HEK293T (cell line): ENCODE data around the gene ZFR2.
"Not testable (repeated sequence)": the region's sequence is repeated elsewhere in the genome, so short reads cannot be mapped to it uniquely, and the experiment has no call there.

ENCODE experiments used
- CTCF ChIA-PET: fragments of 350-600 bp; formaldehyde crosslinking; extraction: SDS; loops from one replicate; lab custom pipeline; 2021; ENCODE audit warnings: antibody characterized with exemption, inconsistent platforms; lab: Yijun Ruan, JAX
- POLR2A ChIA-PET: fragments of 350-600 bp; formaldehyde crosslinking; extraction: SDS; loops from one replicate; lab custom pipeline; 2020; ENCODE audit warnings: antibody characterized with exemption, inconsistent platforms; lab: Yijun Ruan, JAX
- DNase-seq: peaks from one replicate; pipeline ENCODE4 v3.0.0; 2012; ENCODE audit warnings: mixed read lengths; ENCODE audit errors: extremely low spot score
- ARNT ChIP-seq: fragments of 450-650 bp; IDR thresholded peaks from 2 replicates; pipeline ENCODE4 v1.6.1; 2017; ENCODE audit warnings: mild to moderate bottlenecking
- BHLHE40 ChIP-seq: fragments of 450-650 bp; IDR thresholded peaks from 2 replicates; pipeline ENCODE4 v1.6.1; 2016; ENCODE audit warnings: mild to moderate bottlenecking, moderate library complexity, borderline replicate concordance
- CTBP1 ChIP-seq: fragments of 450-650 bp; IDR thresholded peaks from 2 replicates; pipeline ENCODE4 v1.6.1; 2016; ENCODE audit warnings: borderline replicate concordance
- ELF4 ChIP-seq: fragments of 450-650 bp; IDR thresholded peaks from 2 replicates; pipeline ENCODE4 v1.6.1; 2017; ENCODE audit warnings: antibody characterized with exemption
- FOXA1 ChIP-seq: fragments of 450-650 bp; IDR thresholded peaks from 2 replicates; pipeline ENCODE4 v1.6.1; 2016; ENCODE audit warnings: mild to moderate bottlenecking
- FOXK2 ChIP-seq: fragments of 450-650 bp; IDR thresholded peaks from 2 replicates; pipeline ENCODE4 v1.6.1; 2016; ENCODE audit warnings: mild to moderate bottlenecking
- FOXM1 ChIP-seq: fragments of 450-650 bp; IDR thresholded peaks from 2 replicates; pipeline ENCODE4 v1.6.1; 2017; ENCODE audit warnings: mild to moderate bottlenecking, borderline replicate concordance
- HDGF ChIP-seq: fragments of 450-650 bp; IDR thresholded peaks from 2 replicates; pipeline ENCODE4 v1.6.1; 2017; ENCODE audit warnings: antibody characterized with exemption, borderline replicate concordance
- L3MBTL2 ChIP-seq: fragments of 450-650 bp; conservative IDR thresholded peaks from 2 replicates; pipeline ENCODE4 v1.6.1; 2016; ENCODE audit warnings: mild to moderate bottlenecking
- LEF1 ChIP-seq: fragments of 450-650 bp; IDR thresholded peaks from 2 replicates; pipeline ENCODE4 v1.6.1; 2017; ENCODE audit warnings: mild to moderate bottlenecking, borderline replicate concordance
- NFRKB ChIP-seq: fragments of 450-650 bp; IDR thresholded peaks from 2 replicates; pipeline ENCODE4 v1.6.1; 2016; ENCODE audit warnings: mild to moderate bottlenecking, moderate library complexity
- PKNOX1 ChIP-seq: fragments of 450-650 bp; IDR thresholded peaks from 2 replicates; pipeline ENCODE4 v1.6.1; 2016
- SP1 ChIP-seq: fragments of 450-650 bp; IDR thresholded peaks from 2 replicates; pipeline ENCODE4 v1.6.1; 2017
- SUZ12 ChIP-seq: fragments of 450-650 bp; IDR thresholded peaks from 2 replicates; pipeline ENCODE4 v1.6.1; 2016; ENCODE audit warnings: mild to moderate bottlenecking
- TARDBP ChIP-seq: fragments of 450-650 bp; IDR thresholded peaks from 2 replicates; pipeline ENCODE4 v1.6.1; 2016
- ZNF384 ChIP-seq: fragments of 450-650 bp; IDR thresholded peaks from 2 replicates; pipeline ENCODE4 v1.6.1; 2016

The ZFR2 gene

GRCh38 chr19:3771000-3771905 is 97.6 kb downstream of the ZFR2 start:
- CTCF ChIA-PET = interaction anchor here (0.7 kb wide), 1 partner anchor 9 kb away, joined by 4 read pairs; the partner anchor contains the start of gene MRPL54
- TF ChIP-seq FOXA1 = no peak
- TF ChIP-seq FOXM1 = no peak
- TF ChIP-seq HDGF = no peak
- TF ChIP-seq LEF1 = no peak
- no peak for TF ChIP-seq BHLHE40
- TF ChIP-seq SUZ12 = no peak
- TF ChIP-seq L3MBTL2 = no peak
- POLR2A ChIA-PET = interaction anchor here (1.3 to 1.6 kb wide), 2 partner anchors 9 to 12 kb away, joined by 3 to 27 read pairs; partner anchors contain the start of gene MRPL54
- DNase-seq = no peak

GRCh38 chr19:3770136-3770999 is 98.5 kb downstream of the ZFR2 start:
- ChIA-PET CTCF (no interaction called here), POLR2A (interaction anchor here (1.3 to 1.6 kb wide), 2 partner anchors 8 to 13 kb away, joined by 3 to 27 read pairs; partner anchors contain the start of gene MRPL54)
- TF ChIP-seq CTBP1 (no peak), FOXM1 (no peak)
- no peak for DNase-seq

- CTCF ChIA-PET = interaction anchor here (0.6 kb wide), 1 partner anchor 58 kb away, joined by 4 read pairs; no protein-coding TSS in a partner anchor
- POLR2A ChIA-PET = no interaction called here
- TF ChIP-seq TARDBP (no peak), L3MBTL2 (no peak), LEF1 (no peak)
- no peak for DNase-seq
Measured at GRCh38 chr19:3769494-3769893, 99.3 kb downstream of the ZFR2 start.

- no peak for TF ChIP-seq ZNF384
- no peak for TF ChIP-seq LEF1
- TF ChIP-seq HDGF = no peak
- no peak for TF ChIP-seq FOXK2
- CTCF ChIA-PET = no interaction called here
- no peak for DNase-seq
- POLR2A ChIA-PET = no interaction called here
Measured at GRCh38 chr19:3768748-3769099, 100.1 kb downstream of the ZFR2 start.

GRCh38 chr19:3768015-3768747 is 100.7 kb downstream of the ZFR2 start:
- CTCF ChIA-PET = no interaction called here
- TF ChIP-seq ELF4 = no peak
- TF ChIP-seq L3MBTL2 = no peak
- no peak for TF ChIP-seq FOXK2
- no peak for TF ChIP-seq CTBP1
- POLR2A ChIA-PET = no interaction called here
- DNase-seq = no peak

- CTCF ChIA-PET = no interaction called here
Measured at GRCh38 chr19:3767050-3767449, 101.8 kb downstream of the ZFR2 start.

GRCh38 chr19:3766520-3766919 is 102.3 kb downstream of the ZFR2 start:
- no peak for TF ChIP-seq L3MBTL2
- TF ChIP-seq ARNT = no peak
- no peak for TF ChIP-seq NFRKB
- TF ChIP-seq FOXM1 = no peak
- TF ChIP-seq ZNF384 = no peak
- no peak for TF ChIP-seq FOXA1
- no peak for TF ChIP-seq SP1
- TF ChIP-seq CTBP1 = no peak
- TF ChIP-seq LEF1 = no peak
- TF ChIP-seq FOXK2 = no peak
- TF ChIP-seq BHLHE40 = no peak
- TF ChIP-seq ELF4 = no peak
- no peak for TF ChIP-seq TARDBP
- TF ChIP-seq PKNOX1 = no peak
- TF ChIP-seq SUZ12 = no peak
- TF ChIP-seq HDGF = no peak
- POLR2A ChIA-PET = no interaction called here
- CTCF ChIA-PET = no interaction called here
- DNase-seq = no peak

More at GRCh38 chr19:3767050-3767449, 101.8 kb downstream of the ZFR2 start:
- POLR2A ChIA-PET = no interaction called here
- no peak for DNase-seq
- no peak for TF ChIP-seq FOXM1
- TF ChIP-seq LEF1 = no peak
- no peak for TF ChIP-seq CTBP1
- TF ChIP-seq SP1 = no peak
- TF ChIP-seq BHLHE40 = no peak
- no peak for TF ChIP-seq TARDBP
- TF ChIP-seq ARNT = no peak
- TF ChIP-seq SUZ12 = no peak

GRCh38 chr19:3765757-3766156 is 103.1 kb downstream of the ZFR2 start:
- POLR2A ChIA-PET, DNase-seq, CTCF ChIA-PET: not testable (repeated sequence)
